GM21619 (cell line): ENCODE data around the gene THAP10.
"Not testable (repeated sequence)": the region's sequence is repeated elsewhere in the genome, so short reads cannot be mapped to it uniquely, and the experiment has no call there.

Experiments used
- ATAC-seq: cut with Tn5 transposase; IDR thresholded peaks from one replicate; pipeline ENCODE4 v1.9.1; 2021; ENCODE audit not compliant: unreplicated experiment

THAP10 gene

DNA sequence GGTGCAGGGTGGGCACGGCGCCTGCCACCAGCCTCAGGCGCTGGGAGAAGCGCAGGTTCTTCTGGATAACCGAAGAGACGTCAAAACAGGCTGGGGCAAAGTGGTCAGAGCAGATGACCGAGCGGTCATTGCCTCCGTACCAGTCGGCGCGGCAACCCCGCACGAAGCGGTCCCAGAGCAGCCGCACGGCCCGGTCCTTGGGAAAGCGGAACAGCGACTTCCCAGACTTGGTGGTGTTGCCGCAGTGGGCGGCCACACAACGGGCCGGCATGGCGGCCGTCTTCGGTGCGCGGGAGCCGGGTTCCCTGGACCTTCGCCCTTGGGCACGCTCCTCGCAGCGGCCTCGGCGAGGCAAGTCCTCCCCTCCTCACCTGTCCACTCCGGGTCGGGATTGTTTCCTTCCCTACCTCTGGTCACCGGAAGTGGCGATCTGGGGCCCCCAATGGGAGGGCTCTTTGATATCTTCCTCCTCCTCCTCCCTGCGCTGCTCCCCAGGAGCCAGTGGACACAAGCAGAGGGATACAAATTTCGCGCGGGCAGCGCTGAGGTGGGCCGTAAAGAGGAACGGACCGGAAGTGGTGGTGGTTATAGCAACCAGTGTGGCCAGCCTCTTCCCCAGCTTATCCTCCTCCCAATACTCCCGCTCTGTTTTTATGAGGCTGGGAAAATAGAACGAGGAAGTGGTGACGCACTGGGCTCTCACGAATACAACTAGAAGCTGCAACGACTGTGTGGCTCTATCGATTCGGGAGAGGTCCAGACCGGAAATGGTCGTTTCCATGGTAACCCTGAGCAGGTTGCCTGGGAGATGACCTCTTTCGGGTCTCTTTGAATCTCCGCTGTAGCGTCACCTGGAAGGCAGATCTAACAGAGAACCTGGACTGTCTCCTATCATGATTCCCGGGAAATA lies at the start of gene THAP10, which contains the start of gene LRRC49:
TSS of gene THAP10 (minus strand) at position 432 of the 910 bp plus-strand sequence. CDS start at position 271, 161 bp downstream.
TSS of gene LRRC49 (plus strand) at position 825 of the 910 bp plus-strand sequence. CDS start at position 894, 69 bp downstream.
- ATAC-seq, result peak; percentile 76

DNA sequence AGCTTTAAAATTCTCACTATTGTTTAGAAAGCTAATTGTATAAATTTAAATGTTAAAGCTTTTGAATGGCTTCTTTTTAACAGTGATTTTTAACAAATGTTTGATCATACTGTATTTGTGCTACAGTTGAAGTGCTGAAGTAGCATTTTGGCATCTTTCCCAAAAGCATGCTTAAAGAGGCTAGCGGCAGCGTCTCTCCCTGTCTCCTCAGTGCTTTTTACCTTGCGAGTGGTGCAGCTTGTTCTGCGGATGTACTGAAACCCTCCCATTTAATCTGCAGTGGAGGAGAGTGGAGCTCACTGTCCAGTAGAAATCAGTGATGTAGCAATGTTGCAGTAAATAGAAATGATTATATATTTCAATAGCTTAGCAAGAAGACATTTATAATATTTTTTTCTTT lies 44.1 kb upstream of the THAP10 start:
- ATAC-seq, result no peak

DNA sequence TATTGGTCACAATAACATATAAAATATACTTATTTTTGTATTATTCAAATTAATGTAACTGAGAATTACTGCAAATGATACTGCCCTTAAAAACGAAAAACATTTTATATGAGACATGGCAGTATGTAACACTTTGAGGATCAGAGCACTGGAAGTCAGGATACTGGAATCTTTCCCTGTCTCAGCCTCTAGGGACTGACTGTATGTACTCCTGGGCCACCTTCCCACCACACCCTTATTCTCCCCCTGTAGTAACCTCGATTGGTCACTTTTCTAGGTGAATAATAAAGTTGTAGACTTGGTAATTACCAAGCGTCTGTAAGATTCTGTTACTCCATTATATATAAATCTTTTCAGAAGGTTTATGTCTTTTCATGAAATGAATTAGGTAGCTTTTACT lies 43.4 kb upstream of the THAP10 start:
- no peak for ATAC-seq

DNA sequence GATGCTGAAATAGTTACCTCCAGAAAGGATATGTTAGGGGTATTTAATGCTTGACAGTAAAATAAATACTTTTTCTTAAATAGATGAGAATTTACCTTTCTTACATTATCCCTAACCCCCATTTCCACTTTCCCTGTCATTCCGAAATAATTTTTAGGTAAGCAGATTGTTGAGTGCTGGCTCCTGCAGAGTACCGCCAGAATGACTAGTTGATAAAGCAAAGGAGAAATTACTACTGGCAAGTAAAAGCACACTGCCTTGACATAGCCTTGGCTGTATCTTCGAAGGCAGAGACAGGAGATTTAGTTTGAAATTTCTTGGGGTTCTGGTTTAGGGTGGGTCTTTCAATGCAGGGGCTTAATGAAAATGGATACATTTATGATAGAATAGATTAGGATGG lies 41.2 kb upstream of the THAP10 start:
- ATAC-seq, result no peak

DNA sequence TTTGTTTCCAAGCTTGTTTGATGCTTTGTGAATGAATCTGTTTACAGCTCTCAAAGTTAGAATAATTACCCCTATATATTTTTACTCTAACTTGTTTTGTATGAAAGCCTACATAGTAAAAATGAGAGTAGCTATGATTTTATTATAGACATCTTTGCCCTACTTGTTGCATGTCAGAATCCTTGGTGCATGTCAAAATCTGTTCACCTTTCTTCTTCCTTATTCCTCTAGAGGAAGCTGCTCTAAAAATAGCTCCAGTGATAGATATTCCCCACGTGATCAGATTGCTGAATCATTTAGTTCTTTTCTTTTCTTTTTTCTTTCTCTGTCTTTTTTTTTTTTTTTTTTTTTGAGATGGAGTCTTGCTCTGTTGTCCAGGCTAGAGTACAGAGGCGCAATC lies 40.2 kb upstream of the THAP10 start:
- no peak for ATAC-seq

DNA sequence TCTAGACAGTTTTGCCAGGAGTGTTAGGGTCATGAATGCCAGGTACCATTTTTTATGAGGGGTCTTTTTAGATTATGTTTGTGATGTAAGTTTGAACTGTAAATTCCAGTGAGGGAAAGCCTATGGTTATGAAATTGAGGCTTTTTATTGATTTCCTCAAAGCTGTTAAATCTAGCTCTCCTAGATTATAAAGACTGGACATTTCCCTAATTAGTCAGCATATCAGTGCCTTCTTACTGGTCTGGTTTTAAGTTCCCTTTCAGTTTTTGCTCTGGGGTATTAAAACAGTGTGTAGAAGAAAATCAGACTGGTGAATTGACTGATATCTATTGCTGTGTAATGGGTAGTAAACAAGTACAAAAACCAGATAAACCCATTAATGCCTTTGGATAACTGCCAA lies 39.6 kb upstream of the THAP10 start:
- no peak for ATAC-seq

DNA sequence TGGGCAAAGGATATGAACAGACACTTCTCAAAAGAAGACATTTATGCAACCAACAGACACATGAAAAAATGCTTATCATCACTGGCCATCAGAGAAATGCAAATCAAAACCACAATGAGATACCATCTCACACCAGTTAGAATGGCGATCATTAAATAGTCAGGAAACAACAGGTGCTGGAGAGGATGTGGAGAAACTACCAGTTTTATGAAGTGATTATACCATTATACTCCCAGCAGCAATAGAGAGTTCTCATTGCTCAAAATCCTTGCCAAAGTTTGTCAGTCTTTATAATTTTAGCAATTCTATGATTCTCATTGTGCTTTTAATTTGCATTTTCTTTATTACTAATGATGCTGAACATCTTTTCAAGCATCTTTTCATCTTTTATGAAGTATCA lies 34.7 kb upstream of the THAP10 start:
- not testable (repeated sequence) for ATAC-seq

DNA sequence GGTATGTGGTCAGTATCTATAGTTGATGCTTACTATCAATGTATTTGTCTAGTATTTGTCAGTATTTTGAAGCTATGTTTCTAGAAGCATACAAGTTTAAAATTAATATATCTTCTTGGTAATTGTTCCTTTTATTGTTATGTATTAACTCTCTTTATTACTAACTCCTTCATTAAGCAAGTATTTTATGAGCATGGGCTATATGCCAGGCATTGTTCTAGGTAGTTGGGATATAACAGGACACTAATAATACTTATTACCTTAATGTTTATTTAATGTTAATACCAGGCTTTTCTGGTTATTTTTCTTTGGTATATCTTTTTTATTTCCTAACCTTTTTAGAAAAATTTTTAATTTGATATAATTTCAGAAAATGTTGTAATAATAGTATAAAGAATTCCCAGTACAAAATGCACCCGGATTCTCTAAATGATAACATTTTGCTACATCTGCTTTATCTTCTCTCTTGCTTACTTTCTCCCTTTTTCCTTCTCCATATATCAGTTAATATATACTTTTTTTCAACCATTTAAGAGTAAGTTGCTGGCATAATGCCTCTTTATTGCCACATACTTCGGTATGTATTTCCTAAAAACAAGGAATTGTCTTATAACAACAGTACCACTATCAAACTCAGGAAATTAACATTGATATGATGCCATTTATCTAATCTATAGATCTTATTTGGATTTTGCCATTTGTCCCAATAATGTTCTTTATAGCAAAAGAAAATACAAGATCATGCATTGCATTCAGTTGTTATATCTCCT lies 31.3 kb upstream of the THAP10 start:
- ATAC-seq, result no peak

DNA sequence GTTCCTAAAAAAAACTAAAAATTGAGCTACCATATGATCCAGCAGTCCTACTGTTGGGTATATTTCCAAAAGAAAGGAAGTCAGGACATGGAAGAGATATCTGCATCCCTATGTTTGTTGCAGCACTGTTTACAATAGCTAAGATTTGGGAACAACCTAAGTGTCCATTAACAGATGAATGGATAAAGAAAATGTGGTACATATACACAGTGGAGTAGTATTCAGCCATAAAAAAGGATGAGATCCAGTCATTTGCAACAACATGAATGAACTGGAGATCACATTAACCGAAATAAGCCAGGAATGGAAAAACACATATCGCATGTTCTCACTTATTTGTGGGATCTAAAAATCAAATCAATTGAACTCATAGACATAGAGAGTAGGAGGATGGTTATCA lies 29.9 kb upstream of the THAP10 start:
- ATAC-seq, result no peak

DNA sequence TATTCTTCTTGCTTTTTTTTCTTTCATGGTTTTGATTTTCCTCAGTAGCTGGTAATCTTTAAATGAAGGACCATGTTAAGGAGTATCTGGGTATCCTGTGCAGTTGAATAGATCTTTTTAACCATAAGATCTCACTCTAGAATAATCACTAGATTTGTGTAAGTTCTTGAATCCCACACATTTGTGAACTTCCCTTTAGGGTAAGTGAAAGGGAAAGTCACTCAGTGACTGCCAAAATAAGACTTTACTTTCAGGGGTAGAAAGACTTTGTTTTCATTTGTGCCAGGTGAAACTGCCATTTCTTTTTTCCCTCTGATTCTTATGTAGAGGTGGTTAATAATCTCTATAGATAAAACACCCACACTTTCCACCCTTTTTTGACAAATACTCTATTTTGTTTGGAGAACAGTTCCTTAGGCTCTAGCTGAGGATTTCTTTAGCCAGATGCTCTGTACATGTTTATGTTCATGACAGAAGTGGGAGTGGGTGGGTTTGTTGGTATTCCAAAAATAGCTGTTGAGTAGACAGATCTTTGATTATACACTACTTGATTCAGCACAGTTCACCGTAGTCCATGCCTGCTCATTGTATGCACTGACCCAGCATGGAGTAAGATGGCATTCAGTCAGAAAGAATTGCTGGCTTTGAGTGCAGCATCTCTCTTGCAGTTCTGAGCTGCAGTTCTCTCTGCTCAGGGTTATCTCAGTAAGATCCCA lies 28.9 kb upstream of the THAP10 start:
- ATAC-seq, result no peak

DNA sequence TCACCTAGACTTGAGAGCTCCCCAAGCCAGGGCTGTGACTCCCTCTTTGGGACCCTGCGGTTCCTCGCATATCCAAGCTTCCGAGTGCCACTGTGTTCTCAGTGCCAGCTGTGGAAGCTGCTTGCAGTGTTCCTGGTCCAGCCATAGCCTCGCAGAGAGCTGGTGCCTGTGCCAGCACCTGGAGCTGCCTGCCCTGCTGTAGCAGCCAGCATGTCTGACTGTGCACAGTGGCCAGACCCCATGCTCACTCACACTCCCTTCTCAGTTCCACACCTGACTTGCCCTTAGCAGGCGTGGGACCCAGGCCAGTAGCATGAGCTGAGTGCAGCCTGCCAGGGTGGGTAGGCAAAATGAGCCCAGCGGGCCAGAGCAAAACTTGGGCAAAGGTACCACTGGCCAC lies 25.7 kb upstream of the THAP10 start:
- ATAC-seq, result no peak

DNA sequence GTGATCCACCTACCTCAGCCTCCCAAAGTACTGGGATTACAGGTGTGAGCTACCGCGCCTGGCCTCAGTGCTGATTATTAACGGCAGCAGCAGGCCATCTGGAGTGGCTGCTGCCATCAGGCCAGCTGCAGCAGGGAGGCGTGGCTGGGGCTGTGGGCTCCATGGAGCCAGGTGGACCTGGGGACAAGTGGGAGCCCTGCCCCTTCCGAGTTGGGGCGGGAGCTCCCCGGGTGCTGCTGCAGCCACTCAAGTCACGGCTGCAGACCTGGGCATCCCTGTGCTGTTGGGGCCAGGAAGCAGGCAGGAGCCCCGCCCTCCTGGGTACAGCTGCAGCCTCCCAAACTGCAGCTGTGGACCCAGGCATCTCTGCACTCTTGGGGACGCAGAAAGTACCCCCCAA lies 24.3 kb upstream of the THAP10 start:
- no peak for ATAC-seq

DNA sequence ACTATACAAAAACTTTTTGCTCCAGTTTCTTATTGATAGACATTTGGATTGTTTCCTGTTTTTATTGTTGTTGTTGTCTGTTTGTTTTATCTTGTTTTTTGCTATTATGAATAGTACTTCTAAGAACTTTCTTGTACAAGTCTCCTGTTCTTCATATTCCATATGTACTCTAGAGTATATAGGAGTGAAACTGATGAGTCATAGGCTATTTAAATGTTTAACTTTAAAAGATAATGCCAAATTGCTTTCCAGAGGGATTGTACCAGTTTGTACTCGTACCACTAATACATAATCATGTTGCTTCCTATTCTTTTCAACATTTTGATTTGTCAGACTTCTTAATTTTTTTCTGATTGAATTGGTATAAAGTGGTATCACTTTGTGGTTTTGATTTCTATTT lies 20.0 kb upstream of the THAP10 start:
- ATAC-seq, result no peak

DNA sequence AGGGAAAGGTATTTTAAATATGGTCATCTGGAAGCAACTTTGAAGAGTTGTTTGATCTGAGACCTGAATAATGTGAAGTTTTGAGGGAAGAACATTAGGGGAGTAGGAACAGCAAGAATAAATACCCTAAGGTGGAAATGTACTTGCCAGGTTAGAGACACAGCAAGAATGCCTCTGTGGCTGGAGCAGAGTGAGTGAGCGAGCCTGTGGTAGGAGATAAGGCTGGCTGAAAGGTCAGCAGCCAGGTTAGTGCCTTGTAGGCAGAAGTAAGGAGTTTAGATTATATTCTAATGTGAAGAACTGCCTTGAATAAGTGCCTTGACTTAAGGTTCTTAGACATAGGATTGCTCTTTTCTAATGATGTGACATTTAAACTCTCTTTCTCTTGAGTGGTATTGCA lies 18.7 kb upstream of the THAP10 start:
- ATAC-seq, result no peak

DNA sequence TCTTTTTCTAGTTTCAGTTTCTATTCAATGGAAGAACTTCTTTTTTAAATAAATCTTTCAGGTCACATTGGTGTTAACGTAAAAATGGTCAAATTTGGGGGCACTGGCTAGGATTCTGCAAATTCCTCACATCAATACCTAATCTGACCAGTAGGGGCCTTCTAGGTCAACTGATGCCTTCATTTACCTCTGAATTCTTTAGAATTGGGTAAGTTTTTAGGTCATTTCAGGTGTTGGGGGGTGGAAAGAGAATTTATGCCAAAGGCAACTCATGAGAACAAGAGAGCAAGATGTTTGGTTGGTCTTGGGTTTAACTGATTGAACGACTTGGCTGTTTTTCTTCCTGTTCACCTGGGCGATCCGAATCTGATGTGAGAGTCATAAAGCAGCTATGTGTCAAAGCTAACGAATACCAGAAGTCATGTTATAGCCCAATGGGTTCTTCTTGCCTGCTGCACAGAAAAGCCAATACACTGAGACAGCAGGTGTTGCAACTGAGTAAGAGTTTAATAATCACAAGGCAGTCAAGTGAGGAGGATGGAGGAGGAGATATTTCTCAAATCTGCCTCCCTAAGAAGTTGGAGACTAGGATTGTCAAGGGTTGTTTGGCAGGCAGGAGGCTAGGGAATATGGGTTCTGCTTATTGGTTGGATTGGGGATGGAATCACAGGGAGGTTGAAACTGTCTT lies 15.7 kb upstream of the THAP10 start:
- no peak for ATAC-seq

DNA sequence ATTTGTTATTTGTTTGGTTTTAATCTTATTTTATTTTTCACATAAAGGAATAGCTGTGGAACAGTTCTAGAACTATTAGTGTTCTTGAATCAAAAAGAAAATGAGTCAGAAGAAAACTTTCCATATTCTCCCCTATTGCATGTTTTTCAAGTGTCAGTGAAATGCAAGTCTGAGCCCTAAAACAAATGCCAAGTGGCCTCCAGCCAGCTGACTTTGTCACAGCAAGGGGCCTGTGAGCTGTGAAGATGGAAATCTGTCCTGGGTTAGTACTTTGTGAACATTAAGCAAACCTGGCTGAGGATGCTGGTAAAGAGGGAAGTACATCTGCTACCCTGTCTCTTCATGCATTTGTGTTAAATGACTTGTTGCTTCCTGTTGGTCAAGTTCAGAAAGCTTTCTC lies 14.6 kb upstream of the THAP10 start:
- no peak for ATAC-seq

DNA sequence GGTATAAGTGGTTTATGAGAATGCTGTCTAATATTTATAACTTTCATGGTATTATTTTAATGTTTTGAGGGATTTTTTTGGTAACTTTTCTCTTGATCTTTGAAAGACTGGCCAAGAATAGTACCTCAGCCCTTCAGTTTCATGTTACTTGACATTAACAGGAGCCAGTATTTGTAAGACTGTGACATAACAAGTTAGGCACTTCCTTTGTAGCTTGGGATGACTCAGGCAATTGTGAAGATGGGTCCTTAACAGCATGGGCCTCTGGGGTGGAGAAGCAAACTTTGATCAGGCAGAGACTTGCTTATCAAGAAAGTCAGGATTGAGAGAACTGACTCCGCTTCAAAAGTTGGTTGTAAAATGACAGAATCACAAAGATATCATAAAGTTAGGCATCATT lies 9.9 kb upstream of the THAP10 start:
- no peak for ATAC-seq

DNA sequence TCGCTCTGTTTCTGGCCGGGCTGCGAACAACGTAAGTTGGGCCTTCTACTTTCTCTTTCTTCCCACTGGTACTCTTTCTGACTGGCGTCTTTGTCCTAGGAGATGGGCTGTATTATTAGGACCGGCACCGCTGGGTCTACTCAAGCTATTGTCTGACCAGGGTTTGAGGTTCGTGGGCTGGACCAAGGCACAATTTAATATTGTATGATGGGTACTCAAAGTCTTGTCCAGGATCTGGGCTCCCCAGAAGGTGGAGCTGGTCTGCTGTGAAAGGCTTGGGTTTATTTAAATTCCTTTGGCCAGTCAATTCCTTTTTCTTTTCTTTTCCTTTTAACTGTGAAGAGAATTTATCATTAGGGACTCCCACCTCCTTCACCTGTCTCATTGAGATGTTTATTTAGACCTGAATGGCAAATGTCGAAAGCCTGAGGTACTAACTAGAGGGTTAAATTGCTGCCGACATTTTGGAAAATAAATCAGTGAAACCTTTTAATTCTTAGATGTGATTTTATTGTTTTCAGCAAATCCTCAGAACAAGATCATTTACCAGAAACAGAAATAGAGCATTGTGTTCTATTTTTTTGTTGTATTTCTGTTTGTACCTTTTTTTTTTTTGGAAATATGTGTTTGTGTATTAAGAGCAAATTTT lies 803 bp upstream of the THAP10 start:
- peak; percentile 22 for ATAC-seq

DNA sequence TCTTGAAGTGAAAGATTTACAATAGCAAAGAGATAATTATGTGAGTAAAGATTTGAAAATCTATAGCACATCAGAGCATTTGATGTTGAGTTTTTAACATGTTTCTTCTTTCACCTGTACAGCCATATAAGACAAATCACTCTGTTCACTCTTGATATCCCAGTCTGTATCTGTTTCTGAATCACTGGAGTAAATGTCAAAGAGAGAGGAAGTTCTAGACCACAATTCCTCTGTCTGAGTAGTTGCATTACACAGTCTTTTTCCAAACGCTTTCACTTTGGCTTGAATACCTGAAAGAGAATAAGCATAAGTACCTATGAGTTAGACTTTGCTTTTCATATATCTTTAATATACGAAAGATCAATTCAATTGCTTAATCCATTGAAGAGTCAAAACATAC lies 9.9 kb downstream of the THAP10 start:
- no peak for ATAC-seq

DNA sequence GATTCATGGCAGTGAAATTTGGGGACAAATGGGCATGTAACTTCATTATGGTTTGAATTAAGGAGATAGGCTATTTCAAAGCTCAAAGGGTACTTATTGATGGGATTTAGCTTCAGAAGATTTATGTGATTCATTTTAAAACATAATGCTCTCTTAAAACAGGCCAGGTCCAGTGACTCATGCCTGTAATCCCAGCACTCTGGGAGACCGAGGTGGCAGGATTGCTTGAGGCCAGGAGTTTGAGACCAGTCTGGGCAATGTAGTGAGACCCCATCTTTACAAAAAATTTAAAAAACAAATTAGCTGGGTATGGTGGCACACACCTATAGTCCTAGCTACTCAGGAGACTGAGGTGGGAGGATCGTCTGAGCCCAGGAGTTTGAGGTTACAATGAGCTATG lies 11.5 kb downstream of the THAP10 start:
- no peak for ATAC-seq
